Neural cell (in vitro differentiated cells): ENCODE measurements around the gene ZNF358.

Experiments
- EP300 ChIP-seq: fragments of 450-650 bp; conservative IDR thresholded peaks from 2 replicates; pipeline ENCODE4 v1.6.1; 2014; ENCODE audit warnings: antibody characterized with exemption, mild to moderate bottlenecking, moderate library complexity; ENCODE audit not compliant: poor library complexity, severe bottlenecking
- EZH2 ChIP-seq: fragments of 200-600, 300-800 bp; shearing (Covaris generic), sonication (generic); IDR thresholded peaks from 2 replicates; pipeline ENCODE4 v1.6.1; 2014; ENCODE audit warnings: antibody characterized with exemption, low read length, borderline replicate concordance, mild to moderate bottlenecking; ENCODE audit not compliant: insufficient read depth, poor library complexity, severe bottlenecking
- MXI1 ChIP-seq: fragments of 450-650 bp; conservative IDR thresholded peaks from 2 replicates; pipeline ENCODE4 v1.6.1; 2014; ENCODE audit warnings: antibody characterized with exemption, mild to moderate bottlenecking; ENCODE audit not compliant: poor library complexity, severe bottlenecking
- RAD21 ChIP-seq: fragments of 450-650 bp; conservative IDR thresholded peaks from 2 replicates; pipeline ENCODE4 v1.6.1; 2014; ENCODE audit warnings: antibody characterized with exemption, mild to moderate bottlenecking, moderate library complexity
- TAF1 ChIP-seq: IDR thresholded peaks from 2 replicates; pipeline ENCODE4 v1.6.1; 2012; ENCODE audit warnings: low read depth
- TF ChIP-seq, protein P1 (sequence below): fragments of 450-650 bp; IDR thresholded peaks from 2 replicates; pipeline ENCODE4 v1.5.1; 2014; ENCODE audit warnings: antibody characterized with exemption, mild to moderate bottlenecking, moderate library complexity; ENCODE audit not compliant: poor library complexity, severe bottlenecking
- TF ChIP-seq, protein P2 (sequence below): IDR thresholded peaks from 2 replicates; pipeline ENCODE4 v1.6.1; 2012; ENCODE audit warnings: borderline replicate concordance

GRCh38 chr19:7522923-7523667 lies 7.2 kb downstream of the ZNF358 start:
- TF ChIP-seq MXI1 (no peak), EZH2 (no peak), EP300 (no peak), TAF1 (no peak), RAD21 (no peak)
- TF ChIP-seq, protein P1, sequence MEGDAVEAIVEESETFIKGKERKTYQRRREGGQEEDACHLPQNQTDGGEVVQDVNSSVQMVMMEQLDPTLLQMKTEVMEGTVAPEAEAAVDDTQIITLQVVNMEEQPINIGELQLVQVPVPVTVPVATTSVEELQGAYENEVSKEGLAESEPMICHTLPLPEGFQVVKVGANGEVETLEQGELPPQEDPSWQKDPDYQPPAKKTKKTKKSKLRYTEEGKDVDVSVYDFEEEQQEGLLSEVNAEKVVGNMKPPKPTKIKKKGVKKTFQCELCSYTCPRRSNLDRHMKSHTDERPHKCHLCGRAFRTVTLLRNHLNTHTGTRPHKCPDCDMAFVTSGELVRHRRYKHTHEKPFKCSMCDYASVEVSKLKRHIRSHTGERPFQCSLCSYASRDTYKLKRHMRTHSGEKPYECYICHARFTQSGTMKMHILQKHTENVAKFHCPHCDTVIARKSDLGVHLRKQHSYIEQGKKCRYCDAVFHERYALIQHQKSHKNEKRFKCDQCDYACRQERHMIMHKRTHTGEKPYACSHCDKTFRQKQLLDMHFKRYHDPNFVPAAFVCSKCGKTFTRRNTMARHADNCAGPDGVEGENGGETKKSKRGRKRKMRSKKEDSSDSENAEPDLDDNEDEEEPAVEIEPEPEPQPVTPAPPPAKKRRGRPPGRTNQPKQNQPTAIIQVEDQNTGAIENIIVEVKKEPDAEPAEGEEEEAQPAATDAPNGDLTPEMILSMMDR, result no peak
- TF ChIP-seq, protein P2, sequence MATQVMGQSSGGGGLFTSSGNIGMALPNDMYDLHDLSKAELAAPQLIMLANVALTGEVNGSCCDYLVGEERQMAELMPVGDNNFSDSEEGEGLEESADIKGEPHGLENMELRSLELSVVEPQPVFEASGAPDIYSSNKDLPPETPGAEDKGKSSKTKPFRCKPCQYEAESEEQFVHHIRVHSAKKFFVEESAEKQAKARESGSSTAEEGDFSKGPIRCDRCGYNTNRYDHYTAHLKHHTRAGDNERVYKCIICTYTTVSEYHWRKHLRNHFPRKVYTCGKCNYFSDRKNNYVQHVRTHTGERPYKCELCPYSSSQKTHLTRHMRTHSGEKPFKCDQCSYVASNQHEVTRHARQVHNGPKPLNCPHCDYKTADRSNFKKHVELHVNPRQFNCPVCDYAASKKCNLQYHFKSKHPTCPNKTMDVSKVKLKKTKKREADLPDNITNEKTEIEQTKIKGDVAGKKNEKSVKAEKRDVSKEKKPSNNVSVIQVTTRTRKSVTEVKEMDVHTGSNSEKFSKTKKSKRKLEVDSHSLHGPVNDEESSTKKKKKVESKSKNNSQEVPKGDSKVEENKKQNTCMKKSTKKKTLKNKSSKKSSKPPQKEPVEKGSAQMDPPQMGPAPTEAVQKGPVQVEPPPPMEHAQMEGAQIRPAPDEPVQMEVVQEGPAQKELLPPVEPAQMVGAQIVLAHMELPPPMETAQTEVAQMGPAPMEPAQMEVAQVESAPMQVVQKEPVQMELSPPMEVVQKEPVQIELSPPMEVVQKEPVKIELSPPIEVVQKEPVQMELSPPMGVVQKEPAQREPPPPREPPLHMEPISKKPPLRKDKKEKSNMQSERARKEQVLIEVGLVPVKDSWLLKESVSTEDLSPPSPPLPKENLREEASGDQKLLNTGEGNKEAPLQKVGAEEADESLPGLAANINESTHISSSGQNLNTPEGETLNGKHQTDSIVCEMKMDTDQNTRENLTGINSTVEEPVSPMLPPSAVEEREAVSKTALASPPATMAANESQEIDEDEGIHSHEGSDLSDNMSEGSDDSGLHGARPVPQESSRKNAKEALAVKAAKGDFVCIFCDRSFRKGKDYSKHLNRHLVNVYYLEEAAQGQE, result no peak
